ENCODE measurements around the gene AKR1C8.

- TF ChIP-seq ZFP30 (CRISPR knock-in tag; IDR thresholded peaks at IDR 0.05) (no peak), CREB5 (CRISPR knock-in tag; IDR thresholded peaks at IDR 0.05; ENCODE audit: low read depth) (no peak), POU6F1 (CRISPR knock-in tag; IDR thresholded peaks at IDR 0.05; ENCODE audit: borderline replicate concordance, low read depth) (no peak), ZFP3 (CRISPR knock-in tag; IDR thresholded peaks at IDR 0.05) (no peak), ZC3H10 (CRISPR knock-in tag; IDR thresholded peaks at IDR 0.05) (no peak)
Observed at GRCh38 chr10:5206799-5207198, 21.8 kb upstream of the AKR1C8 start.
